GM21390 (cell line): Measurements from ENCODE around the gene NUP62.

Experiments used
- ATAC-seq: cut with Tn5 transposase; IDR thresholded peaks from one replicate; pipeline ENCODE4 v1.9.1; 2021; ENCODE audit not compliant: unreplicated experiment

Gene NUP62

GRCh38 chr19:49882643-49883042 is 46.7 kb downstream of the NUP62 start:
- ATAC-seq, result no peak

GRCh38 chr19:49881672-49882394 is 47.5 kb downstream of the NUP62 start:
- no peak for ATAC-seq

GRCh38 chr19:49881186-49881585 is 48.1 kb downstream of the NUP62 start:
- ATAC-seq, result no peak

- no peak for ATAC-seq
These were observed 49.0 kb downstream of the NUP62 start for GRCh38 chr19:49880162-49880869.

DNA sequence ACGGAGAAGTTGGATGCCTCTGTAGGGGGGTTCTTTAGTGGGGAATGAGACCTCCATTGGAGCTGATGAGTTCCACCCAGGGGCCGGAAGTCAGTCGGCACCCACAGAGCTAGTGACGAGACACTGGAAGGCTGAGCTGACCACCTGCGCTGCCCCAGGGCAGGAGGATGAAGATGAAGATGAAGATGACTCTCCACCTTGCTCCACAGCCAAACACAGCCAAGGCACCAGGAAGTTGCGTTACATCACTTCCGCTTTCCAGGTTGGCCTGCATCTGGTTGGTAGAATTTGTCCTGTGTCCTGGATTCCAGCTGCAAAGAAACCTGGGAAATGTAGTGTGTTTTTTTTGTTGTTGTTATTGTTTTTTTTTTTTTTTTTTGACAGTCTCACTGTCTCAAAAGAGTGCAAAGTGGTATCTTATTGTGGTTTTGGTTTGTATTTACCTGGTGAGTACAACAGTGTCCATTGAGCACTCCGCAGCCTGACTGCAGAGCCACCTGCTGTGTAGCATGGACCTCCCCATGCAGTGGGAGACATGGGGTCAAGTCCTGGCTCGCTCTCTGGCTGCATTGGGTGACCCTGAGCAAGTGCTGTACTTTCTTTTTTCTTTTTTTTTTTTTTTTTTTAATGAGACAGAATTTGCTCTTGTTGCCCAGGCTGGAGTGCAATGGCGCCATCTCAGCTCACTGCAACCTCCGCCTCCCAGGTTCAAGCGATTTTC is 49.9 kb downstream of the NUP62 start:
- no peak for ATAC-seq

- ATAC-seq, result no peak
These were observed 50.6 kb downstream of the NUP62 start for GRCh38 chr19:49878744-49879070.

GRCh38 chr19:49877879-49878743 is 51.2 kb downstream of the NUP62 start:
- peak; percentile 38 for ATAC-seq

DNA sequence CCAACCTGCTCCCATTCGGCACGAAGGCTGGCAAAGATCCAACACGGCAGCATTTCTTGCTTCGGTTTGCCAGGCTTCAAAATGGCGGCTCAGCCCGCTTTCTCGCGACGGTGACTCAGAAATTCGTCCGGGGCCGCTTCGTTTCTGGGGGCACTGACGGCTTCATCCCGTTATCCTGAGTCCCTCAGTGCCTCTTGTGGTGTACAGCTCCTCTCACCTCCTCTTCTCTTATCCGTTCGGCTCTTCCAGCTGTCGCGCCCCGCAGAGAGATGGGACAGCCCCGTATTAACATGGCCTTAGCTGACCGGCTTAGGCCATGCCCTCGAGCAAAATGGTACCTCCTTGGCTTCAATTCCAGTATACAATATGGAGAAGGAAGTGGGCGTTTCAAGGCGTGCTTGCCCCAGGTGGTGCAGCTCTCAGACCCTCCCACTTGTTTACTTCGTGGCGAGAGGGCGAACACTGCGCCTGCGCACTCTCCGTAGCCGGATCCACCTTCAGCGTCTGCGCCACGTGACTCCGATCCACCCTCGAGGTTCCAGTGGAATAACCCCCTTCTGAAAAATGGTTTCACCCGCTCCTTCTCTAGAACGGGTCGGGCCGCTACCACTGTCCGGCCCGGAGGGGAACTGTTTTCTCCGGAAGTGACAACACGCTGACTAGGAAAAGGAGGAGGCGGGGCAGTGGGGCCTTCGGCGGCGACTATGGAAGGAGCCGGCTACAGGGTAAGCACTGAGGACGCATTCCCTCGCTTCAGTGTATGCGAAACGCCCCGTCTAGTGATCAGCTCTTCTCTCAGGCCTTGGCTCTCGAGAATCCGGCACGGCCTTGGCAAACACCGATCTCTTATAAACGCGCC is 52.1 kb downstream of the NUP62 start, which contains the start of the genes AKT1S1 and TBC1D17:
AKT1S1 (minus strand) TSS at position 336 of the 859 bp plus-strand sequence. CDS start 4,060 bp downstream, outside the sequence.
TBC1D17 (plus strand) TSS at position 683 of the 859 bp plus-strand sequence; CDS start at position 705, 22 bp downstream.
- peak; percentile 50 for ATAC-seq

DNA sequence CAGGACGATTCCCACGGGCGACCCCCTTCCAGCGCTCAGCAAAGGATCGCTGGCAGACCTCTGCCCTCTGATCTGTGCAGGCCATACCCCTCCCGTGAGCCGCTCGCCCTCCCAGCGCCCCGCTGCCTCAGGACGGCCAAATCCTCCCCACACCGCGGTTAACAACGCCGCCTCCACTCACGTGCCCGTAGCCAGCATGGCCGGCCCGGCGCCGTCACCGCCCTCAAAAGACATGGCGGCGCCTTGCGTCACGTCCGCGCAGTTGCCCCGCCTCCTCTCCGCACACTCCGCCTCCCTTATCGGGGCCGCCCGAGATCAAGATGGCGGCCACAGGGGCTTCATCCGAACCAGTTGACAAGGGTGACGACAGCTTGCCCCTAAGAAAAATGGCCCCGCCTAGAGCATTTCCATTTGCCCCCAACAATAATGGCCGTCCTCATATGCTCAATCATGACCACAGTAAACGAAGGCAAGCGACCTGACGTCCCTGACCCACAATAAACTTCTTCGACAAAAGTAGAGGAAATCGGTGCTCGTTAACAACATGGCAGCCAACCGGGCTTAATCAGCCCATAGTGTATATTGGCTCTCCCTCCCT is 52.8 kb downstream of the NUP62 start:
- peak; percentile 40 for ATAC-seq

DNA sequence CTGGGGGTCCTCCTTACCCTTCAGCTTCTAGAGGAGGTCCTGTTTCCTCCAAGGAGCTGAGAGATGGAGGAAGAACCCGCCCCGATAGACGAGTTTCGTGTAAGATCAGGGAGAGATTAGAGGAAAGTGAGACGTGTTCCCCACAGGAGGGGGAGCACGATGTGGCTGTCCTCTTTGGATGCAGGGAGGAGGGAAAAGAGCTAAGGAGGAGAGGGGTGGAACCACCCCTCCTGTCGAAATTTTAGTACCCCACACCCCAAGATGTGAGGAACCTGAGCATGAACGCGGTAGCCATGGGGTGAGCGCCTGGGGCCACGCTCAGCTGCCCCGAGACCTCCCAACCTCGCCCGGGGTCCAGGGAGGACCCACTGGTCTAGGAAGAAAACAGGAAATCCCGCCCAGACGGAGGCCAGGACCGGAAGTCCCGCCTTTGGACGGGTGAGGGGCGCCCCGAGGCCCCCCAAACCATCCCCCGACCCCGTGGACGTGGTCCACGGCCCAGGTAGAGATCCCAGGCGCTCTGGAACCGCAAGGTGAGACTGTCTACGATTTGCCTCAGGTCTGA is 53.4 kb downstream of the NUP62 start:
- no peak for ATAC-seq

DNA sequence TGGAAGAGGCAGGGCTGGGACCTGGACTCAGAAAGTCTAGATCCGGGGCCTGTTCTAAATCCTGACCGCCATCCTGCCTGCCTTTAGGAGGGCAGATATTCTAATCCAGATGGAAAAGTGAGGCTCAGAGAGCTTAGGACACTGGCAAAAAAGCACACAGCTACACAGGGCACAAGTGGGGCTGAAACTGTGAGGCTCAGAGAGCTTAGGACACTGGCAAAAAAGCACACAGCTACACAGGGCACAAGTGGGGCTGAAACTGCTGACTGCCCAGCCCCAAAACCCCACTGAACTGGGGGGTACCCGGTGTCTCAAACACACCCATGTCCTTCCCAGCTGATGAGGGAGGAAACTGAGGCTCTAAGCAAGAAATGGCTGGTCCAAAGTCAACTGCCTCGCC is 54.1 kb downstream of the NUP62 start:
- no peak for ATAC-seq

DNA sequence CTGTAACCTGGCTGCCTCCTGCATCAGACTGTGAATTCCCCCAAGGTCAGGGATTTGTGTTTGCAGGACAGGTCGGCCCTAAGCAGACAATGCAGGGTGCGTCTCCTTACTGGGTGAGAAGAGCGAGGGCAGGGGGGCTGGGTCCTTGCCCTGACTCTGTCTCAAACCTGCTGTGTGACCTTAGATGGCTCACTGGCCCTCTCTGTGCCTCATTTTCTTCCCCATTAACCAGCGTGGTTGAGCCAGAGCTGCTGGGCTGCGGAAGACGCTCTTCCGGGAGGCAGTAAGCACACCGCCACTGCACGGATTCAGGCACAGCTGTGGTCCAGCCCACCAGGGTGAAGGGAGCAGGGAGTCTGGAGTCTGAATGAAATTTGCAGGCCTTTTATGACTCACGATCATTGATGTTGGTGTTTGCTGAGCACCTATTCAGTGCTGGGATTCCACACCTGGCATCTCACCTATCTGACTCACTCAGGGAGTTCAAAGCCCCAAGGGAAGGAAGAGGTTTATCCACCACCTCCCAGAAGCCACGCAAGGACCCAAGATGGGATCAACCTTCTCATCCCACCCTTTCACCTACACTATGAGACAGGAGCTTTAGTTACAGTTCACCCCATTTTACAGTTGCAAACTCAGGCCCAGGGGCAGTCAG is 54.7 kb downstream of the NUP62 start:
- no peak for ATAC-seq

DNA sequence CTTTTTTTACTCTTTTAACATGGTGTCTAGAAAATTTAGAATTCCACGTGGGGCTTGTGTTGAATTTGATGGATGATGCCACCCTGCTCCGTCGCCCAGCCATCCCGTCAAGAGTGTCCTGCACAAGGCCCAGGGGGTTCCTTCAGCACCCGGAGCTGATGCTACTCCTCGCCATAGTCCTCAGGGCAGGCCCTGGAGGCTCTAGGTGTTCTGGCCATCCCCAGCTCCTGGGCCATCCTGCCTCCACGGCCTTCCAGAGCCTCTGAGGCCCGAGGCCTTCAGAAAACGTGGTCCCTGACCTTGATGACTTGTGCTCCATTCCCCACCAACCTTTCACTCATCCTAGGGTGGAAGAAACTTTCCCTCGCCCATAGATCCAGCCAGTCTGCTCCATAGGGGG is 55.5 kb downstream of the NUP62 start:
- no peak for ATAC-seq

- no peak for ATAC-seq
These were observed 56.2 kb downstream of the NUP62 start for GRCh38 chr19:49873129-49873521.

- ATAC-seq, result no peak
These were observed 56.8 kb downstream of the NUP62 start for GRCh38 chr19:49872245-49873128.

- ATAC-seq, result no peak
These were observed 57.8 kb downstream of the NUP62 start for GRCh38 chr19:49871349-49871985.

- no peak for ATAC-seq
These were observed 58.9 kb downstream of the NUP62 start for GRCh38 chr19:49870309-49870901.
